Measurements from ENCODE around the gene STMN3. TPM values are rescaled to one million over a fixed set of nuclear protein-coding genes. Genes with fewer than 3 reads are reported as not detected.

Gene STMN3
- total and polyA plus RNA-seq, 2 donors from 2014 or later: 20.6 to 84.9 TPM

DNA sequence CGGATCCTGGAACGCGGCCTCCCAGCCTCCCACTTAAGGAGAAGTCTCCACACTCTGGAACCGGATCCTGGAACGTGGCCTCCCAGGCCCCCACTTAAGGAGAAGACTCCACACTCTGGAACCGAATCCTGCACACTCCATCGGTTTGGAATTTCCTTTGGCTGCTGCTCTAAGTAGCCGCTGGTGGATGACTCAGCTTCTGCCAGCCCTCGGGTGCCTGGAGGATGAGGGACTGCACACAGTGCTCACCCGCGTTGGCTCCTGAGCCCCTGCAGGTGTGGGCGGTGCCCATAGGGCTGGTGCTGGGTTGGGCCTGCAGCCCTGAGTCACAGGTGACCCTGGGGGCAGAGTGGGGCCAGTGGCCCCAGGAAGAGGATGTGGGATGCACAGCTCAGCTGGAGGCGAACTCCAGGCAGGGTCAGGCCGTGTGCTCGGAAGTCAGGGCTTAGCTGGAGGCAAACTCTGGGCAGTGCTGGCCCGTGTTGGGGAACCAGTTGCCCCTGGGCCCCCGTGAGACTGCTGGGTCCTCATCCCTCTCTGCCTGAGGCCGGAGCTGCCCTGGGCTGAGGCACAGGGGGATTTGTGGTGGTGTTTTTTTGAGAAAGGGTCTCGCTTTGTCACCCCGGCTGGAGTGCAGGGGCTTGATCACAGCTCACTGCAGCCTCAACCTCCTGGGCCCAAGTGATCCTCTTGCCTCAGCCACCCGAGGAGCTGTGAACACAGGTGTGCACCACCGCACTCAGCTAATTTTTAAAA, 29.3 kb upstream of the STMN3 start:
- FAIRE-seq (no peak), DNase-seq (peak in 1 of 5 donors; percentile 98)
- Histone ChIP-seq H3K4me1 (ENCODE audit: control insufficient read depth in 2 of 3, insufficient read depth in 2 of 3, low read depth in 1 of 3, low read length in 3 of 3) (peaks cover 0 to 30% (median 5%) of the 10 kb centered on the region in 3 donors), H3K9ac (ENCODE audit: low read length in 3 of 3) (no peak overlapping the region), H3K9me3 (ENCODE audit: control insufficient read depth in 2 of 3, insufficient read depth in 1 of 3, low read length in 3 of 3) (no peaks in the 10 kb centered on the region), H3K36me3 (ENCODE audit: control insufficient read depth in 2 of 3, insufficient read depth in 3 of 3, low read length in 3 of 3) (no peaks in the 10 kb centered on the region), H3K4me3 (ENCODE audit: low read length in 3 of 3) (no peak overlapping the region), H3K27me3 (ENCODE audit: control insufficient read depth, insufficient read depth, low read length) (no peaks in the 10 kb centered on the region), H3K27ac (ENCODE audit: low read depth in 2 of 2, low read length in 2 of 2) (peak overlapping the region; percentile 57 to 67)
- TF ChIP-seq, protein P1, sequence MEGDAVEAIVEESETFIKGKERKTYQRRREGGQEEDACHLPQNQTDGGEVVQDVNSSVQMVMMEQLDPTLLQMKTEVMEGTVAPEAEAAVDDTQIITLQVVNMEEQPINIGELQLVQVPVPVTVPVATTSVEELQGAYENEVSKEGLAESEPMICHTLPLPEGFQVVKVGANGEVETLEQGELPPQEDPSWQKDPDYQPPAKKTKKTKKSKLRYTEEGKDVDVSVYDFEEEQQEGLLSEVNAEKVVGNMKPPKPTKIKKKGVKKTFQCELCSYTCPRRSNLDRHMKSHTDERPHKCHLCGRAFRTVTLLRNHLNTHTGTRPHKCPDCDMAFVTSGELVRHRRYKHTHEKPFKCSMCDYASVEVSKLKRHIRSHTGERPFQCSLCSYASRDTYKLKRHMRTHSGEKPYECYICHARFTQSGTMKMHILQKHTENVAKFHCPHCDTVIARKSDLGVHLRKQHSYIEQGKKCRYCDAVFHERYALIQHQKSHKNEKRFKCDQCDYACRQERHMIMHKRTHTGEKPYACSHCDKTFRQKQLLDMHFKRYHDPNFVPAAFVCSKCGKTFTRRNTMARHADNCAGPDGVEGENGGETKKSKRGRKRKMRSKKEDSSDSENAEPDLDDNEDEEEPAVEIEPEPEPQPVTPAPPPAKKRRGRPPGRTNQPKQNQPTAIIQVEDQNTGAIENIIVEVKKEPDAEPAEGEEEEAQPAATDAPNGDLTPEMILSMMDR (IDR thresholded peaks at IDR 0.05; ENCODE audit: borderline replicate concordance, extremely low read depth, insufficient read depth): no peak
- intact Hi-C loops (cut with DNase I): no loop called here

- H3K4me1 ChIP-seq (ENCODE audit: control insufficient read depth in 2 of 3, insufficient read depth in 2 of 3, low read depth in 1 of 3, low read length in 3 of 3): peaks cover 0 to 23% (median 3%) of the 10 kb centered on the region in 3 donors
- TF ChIP-seq, protein P1 (IDR thresholded peaks at IDR 0.05; ENCODE audit: borderline replicate concordance, extremely low read depth, insufficient read depth): no peak
- H3K4me3 ChIP-seq (ENCODE audit: low read length in 3 of 3): no peak overlapping the region
- DNase-seq (peak in 1 of 5 donors; percentile 71), FAIRE-seq (no peak)
- peak overlapping the region; percentile 32 to 51 for H3K27ac ChIP-seq (ENCODE audit: low read depth in 2 of 2, low read length in 2 of 2)
- H3K9me3 ChIP-seq (ENCODE audit: control insufficient read depth in 2 of 3, insufficient read depth in 1 of 3, low read length in 3 of 3): no peaks in the 10 kb centered on the region
- H3K9ac ChIP-seq (ENCODE audit: low read length in 3 of 3): no peak overlapping the region
- no peaks in the 10 kb centered on the region for H3K36me3 ChIP-seq (ENCODE audit: control insufficient read depth in 2 of 3, insufficient read depth in 3 of 3, low read length in 3 of 3)
- H3K27me3 ChIP-seq (ENCODE audit: control insufficient read depth, insufficient read depth, low read length): no peaks in the 10 kb centered on the region
- intact Hi-C loops (cut with DNase I): no loop called here
Measured at GRCh38 chr20:63681609-63682142, 28.5 kb upstream of the STMN3 start.

- FAIRE-seq: no peak
- H3K27ac ChIP-seq (ENCODE audit: low read depth in 2 of 2, low read length in 2 of 2): peak overlapping the region in 1 of 2 donors; percentile 51
Measured at GRCh38 chr20:63680857-63681608, 27.8 kb upstream of the STMN3 start.

More at GRCh38 chr20:63680857-63681608, 27.8 kb upstream of the STMN3 start:
- no peaks in the 10 kb centered on the region for H3K9me3 ChIP-seq (ENCODE audit: control insufficient read depth in 2 of 3, insufficient read depth in 1 of 3, low read length in 3 of 3)
- intact Hi-C loops (cut with DNase I): no loop called here
- H3K27me3 ChIP-seq (ENCODE audit: control insufficient read depth, insufficient read depth, low read length): no peaks in the 10 kb centered on the region
- DNase-seq: peak in 1 of 5 donors; percentile 67
- H3K9ac ChIP-seq (ENCODE audit: low read length in 3 of 3): no peak overlapping the region
- H3K36me3 ChIP-seq (ENCODE audit: control insufficient read depth in 2 of 3, insufficient read depth in 3 of 3, low read length in 3 of 3): no peaks in the 10 kb centered on the region
- TF ChIP-seq, protein P1 (IDR thresholded peaks at IDR 0.05; ENCODE audit: borderline replicate concordance, extremely low read depth, insufficient read depth): no peak
- no peak overlapping the region for H3K4me3 ChIP-seq (ENCODE audit: low read length in 3 of 3)
- H3K4me1 ChIP-seq (ENCODE audit: control insufficient read depth in 2 of 3, insufficient read depth in 2 of 3, low read depth in 1 of 3, low read length in 3 of 3): peaks cover 0 to 17% (median 0%) of the 10 kb centered on the region in 3 donors

Measured in kidney (tissue), 14 donors.